ENCODE results near the gene FALEC.

DNA sequence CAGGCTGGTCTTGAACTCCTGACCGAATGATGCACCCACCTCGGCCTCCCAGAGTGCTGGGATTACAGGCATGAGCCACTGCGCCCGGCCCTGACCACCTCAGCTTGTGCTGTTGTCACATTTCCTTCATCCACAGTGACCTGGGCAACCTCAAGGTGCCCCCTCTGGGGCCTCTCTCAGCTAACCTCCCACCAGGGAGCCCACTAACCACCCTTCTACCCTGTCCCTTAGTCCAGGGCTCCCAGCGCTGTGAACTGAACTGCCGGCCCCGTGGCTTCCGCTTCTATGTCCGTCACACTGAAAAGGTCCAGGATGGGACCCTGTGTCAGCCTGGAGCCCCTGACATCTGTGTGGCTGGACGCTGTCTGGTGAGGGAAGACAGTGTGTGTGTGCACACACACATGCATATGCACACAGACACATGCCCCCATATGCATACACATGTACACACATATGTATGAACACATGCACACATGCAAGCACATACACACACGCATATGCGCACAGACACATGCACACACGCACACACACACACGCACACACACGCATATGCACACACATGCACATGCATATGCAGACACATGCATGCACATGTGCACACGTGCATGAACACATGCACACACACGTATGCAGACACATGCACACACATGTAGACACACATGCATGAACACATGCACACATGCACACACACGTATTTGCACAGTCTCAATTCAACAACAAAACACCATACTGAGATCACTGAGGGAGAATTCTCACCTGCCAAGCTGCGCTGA is 39.8 kb downstream of the FALEC start:
- TF ChIP-seq, protein P1, sequence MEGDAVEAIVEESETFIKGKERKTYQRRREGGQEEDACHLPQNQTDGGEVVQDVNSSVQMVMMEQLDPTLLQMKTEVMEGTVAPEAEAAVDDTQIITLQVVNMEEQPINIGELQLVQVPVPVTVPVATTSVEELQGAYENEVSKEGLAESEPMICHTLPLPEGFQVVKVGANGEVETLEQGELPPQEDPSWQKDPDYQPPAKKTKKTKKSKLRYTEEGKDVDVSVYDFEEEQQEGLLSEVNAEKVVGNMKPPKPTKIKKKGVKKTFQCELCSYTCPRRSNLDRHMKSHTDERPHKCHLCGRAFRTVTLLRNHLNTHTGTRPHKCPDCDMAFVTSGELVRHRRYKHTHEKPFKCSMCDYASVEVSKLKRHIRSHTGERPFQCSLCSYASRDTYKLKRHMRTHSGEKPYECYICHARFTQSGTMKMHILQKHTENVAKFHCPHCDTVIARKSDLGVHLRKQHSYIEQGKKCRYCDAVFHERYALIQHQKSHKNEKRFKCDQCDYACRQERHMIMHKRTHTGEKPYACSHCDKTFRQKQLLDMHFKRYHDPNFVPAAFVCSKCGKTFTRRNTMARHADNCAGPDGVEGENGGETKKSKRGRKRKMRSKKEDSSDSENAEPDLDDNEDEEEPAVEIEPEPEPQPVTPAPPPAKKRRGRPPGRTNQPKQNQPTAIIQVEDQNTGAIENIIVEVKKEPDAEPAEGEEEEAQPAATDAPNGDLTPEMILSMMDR (IDR thresholded peaks at IDR 0.05), result no peak
- TF ChIP-seq POLR2A (IDR thresholded peaks at IDR 0.05), result no peak

Measured in heart left ventricle (tissue), 13 donors.